SK-N-SH (cell line): ENCODE results near the gene ETV3L. TPM values are rescaled to one million over a fixed set of nuclear protein-coding genes. Genes with fewer than 3 reads are reported as not detected.

Experiments used
- CTCF ChIA-PET: fragments of 300-600, 350-600 bp; formaldehyde crosslinking; extraction: SDS; loops from one replicate; lab custom pipeline; 2021; lab: Yijun Ruan, JAX
- POLR2A ChIA-PET: fragments of 350-600 bp; sonication (Branson Sonifier 250); formaldehyde crosslinking; extraction: SDS; loops from one replicate; lab custom pipeline; 2020; ENCODE audit warnings: antibody characterized with exemption, inconsistent platforms; lab: Yijun Ruan, JAX
- DNase-seq: peaks from one replicate; pipeline ENCODE4 v3.0.0; 2012
- H2AFZ ChIP-seq: fragments of 200-600 bp; sonication (generic); 2 replicates; pipeline ENCODE4 v1.8.1; 2016; ENCODE audit warnings: antibody characterized with exemption, mild to moderate bottlenecking, low read depth
- H3F3A ChIP-seq: fragments of 200-600 bp; sonication (generic); replicated peaks from 2 replicates; pipeline ENCODE3; 2016; ENCODE audit warnings: antibody characterized with exemption, mild to moderate bottlenecking; ENCODE audit not compliant: insufficient read depth
- H3K27ac ChIP-seq, 2 experiments: fragments of 200-500 bp in 1 of 2; fragments of 200-600 bp in 1 of 2; sonication (Bioruptor generic) in 1 of 2; sonication (generic), shearing (Covaris generic) in 1 of 2; 2 replicates each; pipeline versions ENCODE4 v1.5.1 to v1.6.1; 2014 to 2016; ENCODE audit warnings: low read depth in 2 of 2, inconsistent platforms in 1 of 2, low read length in 1 of 2, mild to moderate bottlenecking in 1 of 2, mixed read lengths in 1 of 2
- H3K27me3 ChIP-seq: fragments of 200-600 bp; sonication (generic), shearing (Covaris generic); 2 replicates; pipeline ENCODE4 v1.6.1; 2016; ENCODE audit warnings: mixed run types; ENCODE audit not compliant: insufficient read depth
- H3K36me3 ChIP-seq, 2 experiments: fragments of 200-500 bp in 1 of 2; fragments of 200-600 bp in 1 of 2; sonication (Bioruptor generic) in 1 of 2; sonication (generic) in 1 of 2; replicated peaks in 1 of 2; 2 replicates each; pipeline versions ENCODE3 to v1.5.1; 2014 to 2016; ENCODE audit warnings: low read length in 1 of 2, mild to moderate bottlenecking in 1 of 2; ENCODE audit not compliant: insufficient read depth in 2 of 2, control insufficient read depth in 1 of 2
- H3K4me1 ChIP-seq, 2 experiments: fragments of 200-500 bp in 1 of 2; fragments of 200-600 bp in 1 of 2; sonication (Bioruptor generic) in 1 of 2; sonication (generic), shearing (Covaris generic) in 1 of 2; 2 replicates each; pipeline versions ENCODE4 v1.5.1 to v1.6.1; 2014 to 2016; ENCODE audit warnings: low read depth in 1 of 2, low read length in 1 of 2, mixed run types in 1 of 2; ENCODE audit not compliant: insufficient read depth in 2 of 2, control insufficient read depth in 1 of 2
- H3K4me2 ChIP-seq: fragments of 200-600 bp; sonication (generic), shearing (Covaris generic); 2 replicates; pipeline ENCODE4 v1.6.1; 2017; ENCODE audit warnings: mixed run types
- H3K4me3 ChIP-seq, 2 experiments: fragments of 200-500 bp in 1 of 2; fragments of 200-600 bp in 1 of 2; sonication (Bioruptor generic) in 1 of 2; sonication (generic), shearing (Covaris generic) in 1 of 2; 2 replicates each; pipeline versions ENCODE4 v1.5.1 to v1.8.1; 2014 to 2016; ENCODE audit warnings: low read depth in 2 of 2, inconsistent platforms in 1 of 2, low read length in 1 of 2, mild to moderate bottlenecking in 1 of 2, mixed read lengths in 1 of 2, moderate library complexity in 1 of 2
- H3K79me2 ChIP-seq: fragments of 200-600 bp; sonication (generic); 2 replicates; pipeline ENCODE4 v1.8.1; 2017; ENCODE audit warnings: mild to moderate bottlenecking; ENCODE audit not compliant: insufficient read depth
- H3K9ac ChIP-seq: fragments of 200-600 bp; sonication (generic); 2 replicates; pipeline ENCODE4 v1.6.1; 2017; ENCODE audit warnings: mixed run types
- H3K9me2 ChIP-seq: fragments of 200-600 bp; sonication (generic); 2 replicates; pipeline ENCODE4 v1.6.1; 2017; ENCODE audit warnings: mixed run types
- H3K9me3 ChIP-seq: fragments of 200-600 bp; sonication (generic); 2 replicates; pipeline ENCODE4 v1.6.1; 2017; ENCODE audit warnings: mixed run types, mild to moderate bottlenecking, moderate library complexity
- H4K20me1 ChIP-seq: fragments of 200-600 bp; sonication (generic); 2 replicates; pipeline ENCODE4 v1.6.1; 2017; ENCODE audit warnings: mild to moderate bottlenecking, mixed run types; ENCODE audit not compliant: insufficient read depth
- CTCF ChIP-seq: fragments of 200-600 bp; sonication (generic); IDR thresholded peaks from 2 replicates; pipeline ENCODE4 v1.6.1; 2017; ENCODE audit warnings: antibody characterized with exemption, mild to moderate bottlenecking, moderate library complexity
- EP300 ChIP-seq, 2 experiments: IDR thresholded peaks; 2 replicates each; pipeline versions ENCODE4 v1.4.0 to v1.6.1; 2012; ENCODE audit warnings: borderline replicate concordance in 1 of 2, low read depth in 1 of 2, low read length in 1 of 2
- FOXM1 ChIP-seq: IDR thresholded peaks from 2 replicates; pipeline ENCODE4 v1.4.0; 2012; ENCODE audit warnings: low read depth, mild to moderate bottlenecking
- GABPA ChIP-seq: IDR thresholded peaks from 2 replicates; pipeline ENCODE4 v1.4.0; 2012; ENCODE audit warnings: low read depth, mild to moderate bottlenecking
- GATA2 ChIP-seq: sonication (generic); formaldehyde crosslinking; IDR thresholded peaks from 2 replicates; pipeline ENCODE4 v1.5.0; 2020; ENCODE audit warnings: mild to moderate bottlenecking, missing genetic modification reagents
- IRF3 ChIP-seq: fragments of 150-350 bp; IDR thresholded peaks from 2 replicates; pipeline ENCODE4 v1.6.1; 2016; ENCODE audit warnings: mild to moderate bottlenecking, low read depth, low read length
- MEF2A ChIP-seq: IDR thresholded peaks from 2 replicates; pipeline ENCODE4 v1.4.0; 2012; ENCODE audit warnings: low read depth, borderline replicate concordance
- MXI1 ChIP-seq: IDR thresholded peaks from 2 replicates; pipeline ENCODE4 v1.6.1; 2012; ENCODE audit warnings: mild to moderate bottlenecking, low read depth, low read length, improper control_type of control experiment
- NRF1 ChIP-seq: IDR thresholded peaks from 2 replicates; pipeline ENCODE4 v1.6.1; 2012; ENCODE audit warnings: low read depth, mild to moderate bottlenecking, low read length
- POLR2AphosphoS5 ChIP-seq: IDR thresholded peaks from 2 replicates; pipeline ENCODE4 v1.6.1; 2012; ENCODE audit warnings: low read depth, low read length
- RAD21 ChIP-seq: IDR thresholded peaks from 2 replicates; pipeline ENCODE4 v1.6.1; 2012; ENCODE audit warnings: mild to moderate bottlenecking, low read length
- RCOR1 ChIP-seq: fragments of 150-350 bp; IDR thresholded peaks from 2 replicates; pipeline ENCODE4 v1.6.1; 2017; ENCODE audit warnings: antibody characterized with exemption, low read length
- REST ChIP-seq: IDR thresholded peaks from 2 replicates; pipeline ENCODE4 v1.6.1; 2012; ENCODE audit warnings: mild to moderate bottlenecking, low read depth, low read length, moderate library complexity
- RFX5 ChIP-seq: IDR thresholded peaks from 2 replicates; pipeline ENCODE4 v1.6.1; 2012; ENCODE audit warnings: mild to moderate bottlenecking, improper control_type of control experiment, low read length
- SMC3 ChIP-seq: IDR thresholded peaks from 2 replicates; pipeline ENCODE4 v1.6.1; 2012; ENCODE audit warnings: low read depth, low read length, improper control_type of control experiment
- TAF1 ChIP-seq: IDR thresholded peaks from 2 replicates; pipeline ENCODE4 v1.6.1; 2012; ENCODE audit warnings: low read depth, mild to moderate bottlenecking, low read length, moderate library complexity, borderline replicate concordance
- TCF12 ChIP-seq: IDR thresholded peaks from 2 replicates; pipeline ENCODE4 v1.4.0; 2012
- TEAD4 ChIP-seq: IDR thresholded peaks from 2 replicates; pipeline ENCODE4 v1.4.0; 2012; ENCODE audit warnings: mild to moderate bottlenecking, borderline replicate concordance; ENCODE audit not compliant: insufficient read depth
- USF2 ChIP-seq: fragments of 150-350 bp; IDR thresholded peaks from 2 replicates; pipeline ENCODE4 v1.6.1; 2017; ENCODE audit warnings: antibody characterized with exemption, low read length, low read depth, borderline replicate concordance
- polyA plus RNA-seq, 3 experiments: library from polyadenylated mRNA; depleted of rRNA; stranded (reverse); fragments of >200 nt; gene quantifications; 2 replicates each; pipeline ENCODE4 v1.2.3, GENCODE V29; 2012

ETV3L gene
- polyA plus RNA-seq, 1 of the 3 experiments (the other 2 are of a cell fraction) = not detected

- Histone ChIP-seq H3K4me1 (no peaks in the 10 kb centered on the region), H3K4me3 (no peak overlapping the region), H3K27ac (no peak overlapping the region), H3K4me2 (no peak overlapping the region), H3K9me3 (no peaks in the 10 kb centered on the region), H3K9ac (no peak overlapping the region), H4K20me1 (no peaks in the 10 kb centered on the region), H3K27me3 (no peaks in the 10 kb centered on the region), H3K9me2 (no peaks in the 10 kb centered on the region), H3F3A (peaks cover 8% of the 10 kb centered on the region), H2AFZ (no peak overlapping the region), H3K36me3 (peaks cover 0 to 6% of the 10 kb centered on the region in 2 experiments), H3K79me2 (no peaks in the 10 kb centered on the region)
- ChIA-PET POLR2A (no interaction called here), CTCF (interaction anchor here (1.5 to 4.7 kb wide), 2 partner anchors 26 to 39 kb away, joined by 6 to 27 read pairs; no protein-coding TSS in a partner anchor)
- no peak for DNase-seq
- TF ChIP-seq NRF1 (no peak), REST (no peak), RFX5 (no peak), SMC3 (no peak), MEF2A (no peak), TAF1 (no peak), GATA2 (no peak), RCOR1 (no peak), FOXM1 (no peak), TEAD4 (no peak), IRF3 (no peak), RAD21 (no peak), MXI1 (no peak), CTCF (no peak), EP300 (IDR thresholded peaks at IDR 0.05; ENCODE audit: borderline replicate concordance in 1 of 2, low read depth in 1 of 2, low read length in 1 of 2) (no peak), GABPA (no peak), POLR2AphosphoS5 (no peak), USF2 (no peak), TCF12 (no peak)
Measured at GRCh38 chr1:157116737-157117103, 17.1 kb upstream of the ETV3L start.
